Measurements from ENCODE around the gene MTA3.
"Not testable (repeated sequence)": the region's sequence is repeated elsewhere in the genome, so short reads cannot be mapped to it uniquely, and the experiment has no call there.

The MTA3 gene

GRCh38 chr2:42568401-42569115 lies at the start of gene MTA3:
TSS of gene MTA3 (plus strand) at chr2:42568632. CDS start at chr2:42568746, 114 bp downstream.
- no peak for DNase-seq

- no peak for DNase-seq
These were observed 48.8 kb upstream of the MTA3 start for GRCh38 chr2:42519624-42520023.

DNA sequence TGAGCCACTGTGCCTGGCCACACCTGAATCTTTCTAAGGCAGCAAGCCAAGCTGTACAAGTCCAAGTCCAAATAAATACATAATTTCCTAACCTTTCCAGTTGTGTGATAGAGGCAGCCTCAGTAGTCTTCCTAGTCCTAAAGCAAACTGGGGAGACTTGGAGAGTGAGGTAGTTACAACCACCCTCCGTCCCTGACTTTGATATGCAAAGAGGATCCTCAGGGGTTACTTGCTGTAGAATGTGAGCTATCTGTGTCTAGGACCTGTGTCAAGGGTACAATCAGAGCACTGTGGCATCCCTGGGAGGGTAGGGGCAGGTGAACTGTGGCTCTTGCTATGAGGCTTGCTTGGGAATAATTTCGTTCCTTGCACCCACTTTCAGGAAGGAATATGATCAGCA lies 46.4 kb upstream of the MTA3 start:
- no peak for DNase-seq

- DNase-seq = no peak
These were observed 45.1 kb upstream of the MTA3 start for GRCh38 chr2:42523341-42523740.

GRCh38 chr2:42532397-42532796 lies 36.0 kb upstream of the MTA3 start:
- DNase-seq = no peak

DNA sequence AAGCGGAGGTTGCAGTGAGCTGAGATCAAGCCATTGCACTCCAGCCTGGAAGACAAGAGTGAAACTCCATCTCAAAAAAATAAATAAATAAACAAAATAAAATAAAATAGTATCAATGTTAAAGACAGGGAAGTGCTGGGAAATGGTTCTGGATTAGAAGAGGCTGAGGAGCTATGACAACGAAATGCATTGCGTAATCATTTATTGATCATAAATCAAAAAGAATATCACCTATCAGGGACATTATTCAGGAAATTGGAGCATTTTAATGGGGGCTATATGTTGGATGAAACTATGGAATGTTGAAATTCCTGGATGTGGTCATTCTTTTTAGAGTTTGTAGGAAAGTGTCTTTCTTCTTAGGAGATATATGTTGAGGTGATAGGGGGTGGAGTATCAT lies 30.9 kb upstream of the MTA3 start:
- no peak for DNase-seq

- no peak for DNase-seq
These were observed 25.6 kb upstream of the MTA3 start for GRCh38 chr2:42542871-42543270.

DNA sequence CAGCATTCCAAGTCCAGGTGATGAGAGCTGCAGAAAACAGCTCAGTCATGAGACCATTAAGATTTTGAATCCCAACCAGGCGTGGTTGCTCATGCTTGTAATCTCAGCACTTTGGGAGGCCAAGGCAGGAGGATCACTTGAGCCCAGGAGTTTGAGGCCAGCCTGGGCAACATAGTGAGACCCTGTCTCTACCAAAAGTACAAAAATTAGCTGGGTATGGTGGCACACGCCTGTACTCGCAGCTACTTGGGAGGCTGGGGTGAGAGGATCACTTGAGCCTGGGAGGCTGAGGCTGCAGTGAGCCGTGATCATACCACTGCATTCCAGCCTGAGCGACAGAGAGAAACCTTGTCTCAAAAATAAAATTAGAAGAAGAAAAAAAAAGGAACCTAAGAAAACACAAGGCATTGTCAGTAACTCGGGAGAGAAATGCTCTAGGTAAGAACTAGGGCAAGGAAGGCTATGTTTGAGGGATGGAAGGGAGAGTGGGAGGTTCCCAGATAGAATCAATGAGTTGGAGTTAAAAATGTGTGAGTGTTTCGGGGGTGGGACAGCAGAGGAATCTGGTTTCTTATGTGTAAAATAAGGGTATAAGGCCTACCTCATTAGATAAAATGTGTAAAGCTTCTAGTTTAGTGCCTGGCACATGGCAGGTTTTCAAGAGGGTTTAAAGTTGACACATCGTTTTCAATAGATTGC lies 23.3 kb upstream of the MTA3 start:
- DNase-seq = no peak

GRCh38 chr2:42545841-42546390 lies 22.5 kb upstream of the MTA3 start:
- no peak for DNase-seq

DNA sequence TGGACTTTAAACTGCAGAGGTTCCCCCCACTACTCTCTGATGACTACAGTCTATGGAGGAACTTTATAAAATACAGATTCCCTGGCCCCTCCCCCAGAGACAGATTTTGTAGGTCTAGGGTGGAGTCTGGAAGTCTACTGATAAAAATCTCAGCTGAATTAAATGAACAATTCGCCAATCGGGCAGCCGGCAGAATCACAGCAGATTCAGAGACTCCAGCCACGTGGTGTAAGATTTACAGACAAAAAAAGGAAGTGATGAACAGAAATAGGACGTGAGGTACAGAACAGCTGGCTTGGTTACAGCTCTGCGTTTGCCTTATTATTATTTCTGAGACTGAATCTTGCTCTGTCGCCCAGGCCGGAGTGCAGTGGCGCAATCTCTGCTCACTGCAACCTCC lies 21.4 kb upstream of the MTA3 start:
- no peak for DNase-seq

DNA sequence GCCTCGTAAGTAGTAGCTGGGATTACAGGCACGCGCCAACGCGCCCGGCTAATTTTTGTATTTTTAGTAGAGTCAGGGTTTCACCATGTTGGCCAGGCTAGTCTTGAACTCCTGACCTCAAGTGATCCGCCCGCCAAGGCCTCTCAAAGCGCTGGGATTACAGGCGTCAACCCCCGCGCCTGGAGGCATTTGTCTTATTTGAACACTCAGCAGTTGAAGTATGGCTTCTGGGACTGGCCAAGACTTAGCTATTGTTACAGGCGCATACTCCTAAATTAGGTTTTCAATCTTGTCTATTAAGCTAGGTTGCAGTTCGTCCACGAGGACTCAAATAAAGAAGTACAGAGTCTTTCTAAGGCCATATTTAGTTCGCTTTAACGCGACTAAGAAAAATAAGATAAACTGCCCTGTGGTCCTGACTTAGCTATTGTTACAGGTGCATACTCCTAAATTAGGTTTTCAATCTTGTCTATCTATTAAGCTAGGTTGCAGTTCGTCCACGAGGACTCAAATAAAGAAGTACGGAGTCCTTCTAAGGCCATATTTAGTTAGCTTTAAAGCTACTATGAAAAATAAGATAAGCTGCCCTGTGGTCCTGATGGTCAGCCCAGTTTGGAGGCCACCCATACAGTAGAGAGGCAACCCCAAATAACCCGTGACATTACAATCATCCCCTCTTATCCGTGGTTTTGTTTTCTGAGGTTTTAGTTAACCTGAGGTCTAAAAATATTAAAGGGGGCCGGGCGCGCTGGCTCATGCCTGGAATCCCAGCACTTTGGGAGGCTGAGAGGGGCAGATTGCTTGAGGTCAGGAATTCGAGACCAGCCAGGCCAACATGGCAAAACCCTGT lies 20.8 kb upstream of the MTA3 start:
- no peak for DNase-seq

DNA sequence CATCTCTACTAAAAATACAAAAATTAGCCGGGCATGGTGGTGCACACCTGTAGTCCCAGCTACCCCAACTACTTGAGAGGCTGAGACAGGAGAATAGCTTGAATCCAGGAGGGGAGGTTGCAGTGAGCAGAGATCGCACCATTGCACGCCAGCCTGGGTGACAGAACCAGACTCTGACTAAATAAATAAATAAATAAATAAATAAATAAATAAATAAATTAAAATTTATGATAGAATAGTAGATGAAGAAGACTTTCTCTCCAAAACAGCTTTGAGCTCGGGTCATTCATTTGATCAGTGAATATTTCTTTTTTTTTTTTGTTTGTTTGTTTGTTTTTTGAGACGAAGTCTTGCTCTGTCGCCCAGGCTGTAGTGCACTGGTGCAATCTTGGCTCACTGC lies 17.6 kb upstream of the MTA3 start:
- DNase-seq = no peak

DNA sequence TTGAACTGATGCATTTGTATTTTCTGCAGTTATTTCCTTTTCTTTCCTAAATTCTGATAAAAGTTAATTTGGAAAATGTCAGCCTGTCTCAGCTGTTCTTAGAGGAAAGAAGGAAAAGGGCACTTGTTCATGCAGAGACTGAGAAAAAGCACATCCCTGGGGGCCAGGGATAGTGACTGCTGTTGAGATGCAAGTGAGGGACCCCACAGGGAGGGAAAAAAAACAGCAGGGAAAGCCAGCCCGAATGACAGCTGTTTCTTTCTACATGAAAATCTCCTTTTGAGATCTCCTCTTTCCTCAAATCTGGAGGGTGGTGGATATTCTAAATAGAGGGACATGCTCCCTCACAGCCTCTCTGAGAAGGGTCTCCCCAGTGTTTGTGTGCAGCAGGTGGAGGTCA lies 14.0 kb upstream of the MTA3 start:
- DNase-seq = no peak

DNA sequence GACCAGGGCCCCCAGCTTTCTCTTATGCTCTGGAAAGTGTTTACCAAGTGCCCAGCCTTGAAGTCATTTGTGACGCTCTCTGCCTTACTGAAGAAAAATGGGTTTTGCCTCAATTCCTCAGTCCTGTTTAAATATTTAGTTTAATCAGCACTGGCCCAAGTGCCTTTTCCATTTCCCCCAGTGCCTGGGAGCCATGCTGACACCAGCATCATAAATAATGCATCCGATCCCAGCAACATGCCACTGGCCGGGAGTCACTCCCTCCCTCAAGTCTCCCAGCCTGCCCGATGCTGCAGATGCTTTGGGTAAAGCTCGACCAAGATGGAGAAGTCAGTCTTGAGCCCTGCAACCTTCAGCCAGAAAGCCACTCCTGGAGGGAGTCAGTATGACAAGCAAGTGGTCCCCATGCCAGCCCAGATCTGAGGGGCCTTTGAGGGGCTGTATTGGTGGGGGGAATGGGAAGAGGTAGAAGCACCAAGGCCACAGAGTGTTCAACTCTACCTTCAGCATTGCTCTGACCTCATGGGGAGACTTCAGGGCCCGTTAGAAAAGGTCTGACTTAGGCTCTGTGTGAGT lies 12.0 kb upstream of the MTA3 start:
- DNase-seq = no peak

GRCh38 chr2:42557306-42557705 lies 11.1 kb upstream of the MTA3 start:
- DNase-seq = no peak

DNA sequence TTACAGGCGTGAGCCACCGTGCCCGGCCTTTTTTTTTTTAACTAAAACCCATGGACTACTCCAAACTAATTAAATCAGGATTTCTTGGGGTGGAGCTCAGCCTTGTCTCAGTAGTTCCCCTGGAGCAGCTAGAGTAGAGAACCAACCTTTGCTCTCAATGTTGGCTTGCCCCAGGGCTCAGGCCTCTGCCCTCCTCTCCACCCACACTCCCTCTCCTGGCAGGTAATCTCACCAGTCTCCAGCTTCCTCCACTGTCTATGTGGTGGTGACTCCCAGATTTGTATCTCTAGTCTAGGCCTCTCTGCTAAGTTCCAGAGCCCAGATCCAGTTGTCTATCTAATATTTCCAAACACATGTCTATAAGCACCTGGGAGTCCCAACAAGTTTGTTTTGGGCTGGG lies 9.6 kb upstream of the MTA3 start:
- no peak for DNase-seq

DNA sequence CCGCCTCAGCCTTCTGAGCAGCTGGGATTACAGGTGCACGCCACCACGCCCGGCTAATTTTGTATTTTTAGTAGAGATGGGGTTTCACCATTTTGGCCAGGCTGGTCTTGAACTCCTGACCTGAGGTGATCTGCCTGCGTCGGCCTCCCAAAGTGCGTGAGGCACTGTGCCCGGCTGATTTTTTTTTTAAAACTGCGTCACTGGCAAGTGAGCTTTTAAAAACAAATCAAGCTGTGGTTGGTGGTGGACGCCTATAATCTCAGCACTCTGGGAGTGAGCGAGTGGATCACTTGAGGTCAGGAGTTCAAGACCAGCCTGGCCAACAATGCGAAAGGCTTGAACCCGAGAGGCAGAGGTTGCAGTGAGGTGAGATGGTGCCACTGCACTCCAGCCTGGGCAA lies 8.3 kb upstream of the MTA3 start:
- not testable (repeated sequence) for DNase-seq

DNA sequence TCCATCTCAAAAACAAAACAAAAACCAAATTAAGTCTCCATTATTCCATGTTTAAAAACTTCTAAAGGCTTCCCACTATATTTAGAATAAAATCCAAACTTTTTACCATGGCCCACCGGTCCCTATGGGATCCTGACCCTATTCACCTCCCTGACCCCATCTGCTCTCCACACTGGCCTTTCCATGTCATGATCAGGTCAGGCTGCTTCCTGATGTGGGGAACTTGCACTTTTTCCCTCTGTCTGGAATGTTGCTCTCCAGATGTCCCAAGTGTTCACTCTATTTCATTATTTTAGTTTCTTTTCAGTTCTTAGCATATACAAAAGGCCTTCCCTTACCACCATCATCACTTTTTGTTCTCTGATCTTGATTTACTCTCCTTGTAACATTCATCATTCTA lies 7.5 kb upstream of the MTA3 start:
- DNase-seq = no peak

DNA sequence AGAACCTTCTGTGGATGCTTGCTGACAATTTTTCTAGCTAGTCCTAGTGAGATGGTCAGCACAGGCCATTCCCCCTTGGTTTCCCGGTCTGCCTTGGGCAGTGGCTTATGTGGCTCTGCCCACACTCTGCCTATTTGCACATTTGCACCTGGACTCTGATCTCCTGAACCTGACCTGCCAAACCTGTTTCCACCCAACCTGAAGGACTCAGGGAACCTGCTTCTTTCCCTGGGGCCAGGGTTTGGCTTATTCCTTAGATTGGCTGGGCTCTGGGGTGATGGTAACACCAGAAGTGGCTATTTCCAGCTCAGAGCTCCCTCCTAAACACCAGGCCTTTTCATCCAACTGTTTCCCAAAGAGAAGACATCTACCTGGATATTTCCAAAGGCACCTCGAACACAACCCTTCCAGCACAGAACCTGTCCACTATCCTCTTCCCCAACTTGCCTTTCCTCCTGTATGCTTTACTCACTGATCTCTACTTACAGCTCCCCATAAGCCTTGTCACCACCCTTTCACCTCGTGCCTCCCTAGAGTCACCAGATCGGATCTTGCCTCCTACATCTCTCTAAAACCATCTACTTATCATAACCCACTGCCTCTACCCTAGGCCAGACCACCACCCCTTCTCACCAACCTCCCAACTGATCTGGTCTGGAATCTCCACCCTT lies 5.8 kb upstream of the MTA3 start:
- DNase-seq = no peak

DNA sequence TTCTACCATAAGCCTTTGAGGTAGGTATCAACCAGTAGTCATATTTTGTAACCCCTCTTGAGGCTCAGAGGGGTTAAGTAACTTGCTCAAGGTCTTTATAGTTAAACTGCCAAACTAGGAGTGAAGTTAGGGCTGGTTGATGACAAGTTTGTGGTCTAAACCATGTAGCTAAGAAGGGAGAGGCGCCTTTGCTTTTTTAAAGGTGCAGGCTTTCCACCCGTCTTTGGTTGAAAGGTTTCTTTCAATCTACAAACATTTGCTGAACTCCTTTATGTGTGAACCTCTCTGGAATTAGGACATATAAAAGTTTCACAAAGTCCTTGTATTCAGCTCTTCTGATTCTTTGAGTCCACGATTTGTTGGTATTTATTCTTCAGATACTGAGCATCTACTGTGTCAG lies 2.4 kb upstream of the MTA3 start:
- DNase-seq = no peak

DNA sequence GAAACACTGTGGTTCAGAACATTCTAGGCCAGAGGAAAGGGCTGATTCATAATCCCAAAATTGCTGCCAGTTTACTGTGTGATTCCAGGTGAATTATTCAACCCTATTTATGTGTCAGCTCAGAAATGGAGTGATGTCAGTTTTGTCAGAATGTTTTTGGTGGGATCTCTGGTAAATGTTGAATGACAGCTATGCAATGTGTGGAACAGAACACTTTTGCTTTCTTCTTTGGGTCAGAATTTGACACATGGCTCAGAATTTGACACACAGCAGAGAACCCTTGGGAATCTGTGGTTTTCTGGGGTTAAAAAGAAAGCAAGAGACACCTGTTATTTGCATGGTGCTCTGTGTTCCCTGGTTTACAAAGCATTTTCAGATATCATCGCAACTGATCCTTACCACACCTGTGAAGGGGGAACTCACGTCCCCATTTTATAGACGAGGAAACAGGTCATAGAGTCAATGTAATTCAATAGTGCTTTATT lies 1.6 kb upstream of the MTA3 start:
- no peak for DNase-seq

- no peak for DNase-seq
These were observed 1.1 kb upstream of the MTA3 start for GRCh38 chr2:42567364-42567763.
